Measurements from ENCODE around the gene RASGEF1C. TPM values are rescaled to one million over a fixed set of nuclear protein-coding genes. Genes with fewer than 3 reads are reported as not detected.

The RASGEF1C gene
- total and polyA plus RNA-seq, 8 donors = 0.09 to 0.38 TPM; not detected in 6

DNA sequence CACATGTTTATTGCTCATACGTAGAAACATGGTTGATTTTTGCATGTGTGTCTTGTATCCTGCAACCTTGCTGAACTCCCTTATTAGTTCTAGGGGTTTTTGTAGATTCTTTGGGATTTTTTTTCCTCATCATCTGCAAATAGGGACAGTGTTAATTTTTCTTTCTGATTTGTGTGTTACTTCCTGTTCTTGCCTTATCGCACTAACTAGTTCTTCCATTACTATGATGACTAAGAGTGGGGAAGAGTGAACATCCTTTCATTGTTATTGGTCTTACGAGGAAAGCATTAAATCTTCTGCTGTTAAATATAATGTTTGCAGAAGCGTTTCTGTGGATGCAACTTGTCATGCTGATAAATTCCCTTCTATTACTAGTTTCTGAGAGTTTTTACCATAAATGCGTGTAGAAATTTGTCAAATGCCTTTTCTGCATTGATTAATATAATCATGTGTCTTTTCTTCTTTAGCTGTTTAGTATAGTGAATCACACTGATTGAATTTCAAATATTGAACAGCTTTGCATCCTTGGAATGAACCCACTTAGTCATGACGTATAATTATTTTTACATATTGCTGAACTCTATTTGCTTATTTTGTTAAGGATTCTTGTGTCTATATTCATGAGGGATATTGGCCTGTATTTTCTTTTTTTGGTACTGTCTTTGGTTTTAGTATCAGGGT is 105.4 kb downstream of the RASGEF1C start:
- intact Hi-C loops (cut with DNase I) = no loop called here
- ATAC-seq = no peak
- no peak for TF ChIP-seq CTCF (IDR thresholded peaks at IDR 0.05)
- H3K4me3 ChIP-seq = no peak overlapping the region
- no peaks in the 10 kb centered on the region for H3K36me3 ChIP-seq
- no peaks in the 10 kb centered on the region for H3K9me3 ChIP-seq
- WGBS, 2 donors = 77 to 81% methylated on average over 6 of the region's 6 CpGs
- no peaks in the 10 kb centered on the region for H3K27me3 ChIP-seq
- no peak for DNase-seq
- H3K27ac ChIP-seq = no peak overlapping the region
- no peaks in the 10 kb centered on the region for H3K4me1 ChIP-seq
- FAIRE-seq = no peak

DNA sequence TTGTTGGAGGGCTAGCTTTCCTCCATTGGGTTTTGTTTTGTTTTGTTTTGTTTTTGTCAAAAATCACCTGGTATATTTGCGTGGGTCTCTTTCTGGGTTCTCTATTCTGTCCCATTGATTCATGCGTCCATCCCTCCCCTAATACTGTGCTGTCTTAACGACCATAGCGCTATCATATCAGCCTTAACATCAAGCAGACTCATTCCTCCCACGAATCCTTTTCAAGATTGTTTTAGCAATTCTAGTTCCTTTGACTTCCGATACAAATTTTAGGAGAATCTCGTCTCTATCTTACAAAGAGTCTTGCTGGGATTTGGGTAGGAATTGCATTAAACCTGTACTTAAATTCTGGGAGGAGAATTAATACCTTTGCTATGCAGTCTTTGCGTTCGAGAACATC is 106.4 kb downstream of the RASGEF1C start:
- Histone ChIP-seq H3K36me3 (no peaks in the 10 kb centered on the region), H3K9me3 (no peaks in the 10 kb centered on the region), H3K4me3 (no peak overlapping the region), H3K27me3 (no peaks in the 10 kb centered on the region), H3K27ac (no peak overlapping the region), H3K4me1 (no peaks in the 10 kb centered on the region)
- no peak for FAIRE-seq
- DNase-seq = no peak
- no peak for ATAC-seq
- TF ChIP-seq CTCF (IDR thresholded peaks at IDR 0.05) = no peak
- WGBS, 2 donors = 64 to 76% methylated on average over 9 of the region's 9 CpGs
- intact Hi-C loops (cut with DNase I) = no loop called here

GRCh38 chr5:180101451-180102105 is 107.4 kb downstream of the RASGEF1C start:
- intact Hi-C loops (cut with DNase I) = no loop called here
- no peak for TF ChIP-seq CTCF (IDR thresholded peaks at IDR 0.05)
- Histone ChIP-seq H3K9me3 (no peaks in the 10 kb centered on the region), H3K27ac (no peak overlapping the region), H3K36me3 (no peaks in the 10 kb centered on the region), H3K4me3 (no peak overlapping the region), H3K4me1 (no peaks in the 10 kb centered on the region), H3K27me3 (no peaks in the 10 kb centered on the region)
- DNase-seq (no peak), FAIRE-seq (no peak), ATAC-seq (no peak)
- 74 to 86% methylated on average over 20 of the region's 20 CpGs for WGBS, 2 donors

GRCh38 chr5:180100621-180101450 is 108.2 kb downstream of the RASGEF1C start:
- no peaks in the 10 kb centered on the region for H3K27me3 ChIP-seq
- FAIRE-seq = no peak
- no peaks in the 10 kb centered on the region for H3K4me1 ChIP-seq
- intact Hi-C loops (cut with DNase I) = no loop called here
- H3K9me3 ChIP-seq = no peaks in the 10 kb centered on the region
- no peak for DNase-seq
- TF ChIP-seq CTCF (IDR thresholded peaks at IDR 0.05) = no peak
- H3K27ac ChIP-seq = no peak overlapping the region
- no peak for ATAC-seq
- 78 to 83% methylated on average over 29 of the region's 29 CpGs for WGBS, 2 donors
- no peaks in the 10 kb centered on the region for H3K36me3 ChIP-seq
- H3K4me3 ChIP-seq = no peak overlapping the region
